Vagina (tissue), 2 donors: ENCODE results near the gene RPTOR.

ENCODE experiments used
- CTCF ChIP-seq, 3 experiments: fragments of 450-650 bp in 2 of 3; fragments of 200-600 bp in 1 of 3; sonication (generic) in 1 of 3; IDR thresholded peaks; one replicate each; pipeline ENCODE4 v1.5.1; 2017 to 2019; ENCODE audit warnings: antibody characterized with exemption in 3 of 3, mild to moderate bottlenecking in 2 of 3, moderate library complexity in 2 of 3
- POLR2A ChIP-seq, 2 donors: fragments of 450-650 bp; IDR thresholded peaks; one replicate each; pipeline ENCODE4 v1.6.1; 2017; ENCODE audit warnings: antibody characterized with exemption in 2 of 2, mild to moderate bottlenecking in 2 of 2, moderate library complexity in 2 of 2

GRCh38 chr17:80926591-80927250 is 382.1 kb downstream of the RPTOR start:
- TF ChIP-seq CTCF (IDR thresholded peaks at IDR 0.05) (no peak), POLR2A (IDR thresholded peaks at IDR 0.05) (no peak)
